22Rv1 (cell line): Measurements from ENCODE around the gene PPT2.

ENCODE experiments used
- ZFX ChIP-seq: fragments of 450-650 bp; IDR thresholded peaks from 2 replicates; pipeline ENCODE4 v1.6.1; 2017; ENCODE audit warnings: antibody characterized with exemption, borderline replicate concordance
- TF ChIP-seq, protein P1 (sequence below): fragments of 450-650 bp; IDR thresholded peaks from 2 replicates; pipeline ENCODE4 v1.5.1; 2017; ENCODE audit warnings: mild to moderate bottlenecking

DNA sequence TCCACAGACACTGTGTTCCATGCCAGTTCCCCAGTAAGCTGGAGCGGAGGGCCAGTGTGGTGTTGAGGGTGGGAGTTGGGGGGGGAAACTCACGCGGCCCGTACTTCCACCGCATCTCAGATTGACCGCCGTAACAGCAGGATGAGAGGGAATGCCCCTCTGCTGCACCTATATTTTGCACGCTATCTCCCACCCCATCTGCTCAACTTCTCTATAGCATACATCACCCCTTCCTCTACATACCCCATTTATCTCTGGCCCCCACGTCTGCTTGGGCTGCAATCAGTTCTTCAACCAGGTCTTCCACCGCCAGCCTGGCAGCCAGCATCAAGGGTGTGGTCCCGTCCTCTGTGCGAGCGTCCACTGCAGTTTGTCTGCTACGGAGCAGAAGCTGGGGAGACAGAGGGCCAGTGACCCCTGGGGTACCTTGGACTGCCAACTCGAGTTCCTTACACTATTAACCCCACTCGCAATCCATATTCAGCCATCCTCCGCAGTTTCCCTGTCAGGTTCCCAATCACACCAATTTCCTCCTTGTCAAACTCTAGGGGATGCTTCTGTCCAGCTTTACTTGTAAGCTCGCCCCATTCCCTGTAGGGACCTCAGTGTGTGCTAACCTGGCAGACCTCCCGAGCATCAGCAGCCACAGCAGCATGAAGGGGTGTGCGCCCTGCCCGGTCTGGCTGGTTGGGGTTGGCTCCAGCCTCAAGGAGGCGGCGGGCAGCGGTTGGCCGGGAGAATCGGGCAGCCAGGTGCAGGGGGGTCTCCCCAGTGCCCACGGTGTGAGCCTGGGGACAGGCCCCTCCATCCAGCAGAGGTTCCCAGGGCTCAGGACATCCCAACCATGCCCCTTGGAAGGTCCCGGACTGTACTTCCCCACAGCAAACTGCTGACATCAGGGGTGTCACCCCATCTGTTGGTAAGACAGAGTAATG lies 43.0 kb downstream of the PPT2 start:
- TF ChIP-seq, protein P1, sequence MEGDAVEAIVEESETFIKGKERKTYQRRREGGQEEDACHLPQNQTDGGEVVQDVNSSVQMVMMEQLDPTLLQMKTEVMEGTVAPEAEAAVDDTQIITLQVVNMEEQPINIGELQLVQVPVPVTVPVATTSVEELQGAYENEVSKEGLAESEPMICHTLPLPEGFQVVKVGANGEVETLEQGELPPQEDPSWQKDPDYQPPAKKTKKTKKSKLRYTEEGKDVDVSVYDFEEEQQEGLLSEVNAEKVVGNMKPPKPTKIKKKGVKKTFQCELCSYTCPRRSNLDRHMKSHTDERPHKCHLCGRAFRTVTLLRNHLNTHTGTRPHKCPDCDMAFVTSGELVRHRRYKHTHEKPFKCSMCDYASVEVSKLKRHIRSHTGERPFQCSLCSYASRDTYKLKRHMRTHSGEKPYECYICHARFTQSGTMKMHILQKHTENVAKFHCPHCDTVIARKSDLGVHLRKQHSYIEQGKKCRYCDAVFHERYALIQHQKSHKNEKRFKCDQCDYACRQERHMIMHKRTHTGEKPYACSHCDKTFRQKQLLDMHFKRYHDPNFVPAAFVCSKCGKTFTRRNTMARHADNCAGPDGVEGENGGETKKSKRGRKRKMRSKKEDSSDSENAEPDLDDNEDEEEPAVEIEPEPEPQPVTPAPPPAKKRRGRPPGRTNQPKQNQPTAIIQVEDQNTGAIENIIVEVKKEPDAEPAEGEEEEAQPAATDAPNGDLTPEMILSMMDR = no peak
- no peak for TF ChIP-seq ZFX
